A549 (cell line): ENCODE data around the gene STARD13. TPM values are rescaled to one million over a fixed set of nuclear protein-coding genes. Genes with fewer than 3 reads are reported as not detected.

ENCODE experiments used
- ATAC-seq, 2 experiments: fragments of 200-7000 bp in 1 of 2; fragments of >200 bp in 1 of 2; cut with Nextera tagmentation in 1 of 2; cut with Tn5 transposase in 1 of 2; 3 replicates each; pipeline versions ENCODE4 v1.8.0 to v1.9.1; 2018 to 2020; ENCODE audit warnings: mild to moderate bottlenecking in 1 of 2, moderate library complexity in 1 of 2
- CTCF ChIA-PET: fragments of 300-600 bp; sonication (Branson Sonifier 250); formaldehyde crosslinking; extraction: SDS; loops from one replicate; lab custom pipeline; 2021; ENCODE audit warnings: antibody characterized with exemption, inconsistent platforms; lab: Yijun Ruan, JAX
- POLR2A ChIA-PET: fragments of 350-600 bp; formaldehyde crosslinking; extraction: SDS; loops from one replicate; lab custom pipeline; 2021; ENCODE audit warnings: antibody characterized with exemption, inconsistent platforms; lab: Yijun Ruan, JAX
- DNase-seq, 2 experiments: peaks; one replicate each; pipeline versions ENCODE4 v3.0.0 to v3.0.0-alpha.2; 2011 to 2016; ENCODE audit warnings: low read depth in 1 of 2, low spot score in 1 of 2
- FAIRE-seq: peaks from 2 replicates; lab custom pipeline; 2011; peaks lifted over from hg19 to GRCh38; lab: Jason Lieb, UNC
- H3K27ac ChIP-seq, 2 experiments: fragments of >200 bp; sonication (Bioruptor Twin); formaldehyde crosslinking; 3 replicates each; pipeline ENCODE4 v1.5.1; 2016 to 2017
- H3K4me1 ChIP-seq: fragments of >200 bp; sonication (Bioruptor Twin); formaldehyde crosslinking; 3 replicates; pipeline ENCODE4 v1.6.1; 2016
- H3K4me2 ChIP-seq: fragments of >200 bp; sonication (Bioruptor Twin); formaldehyde crosslinking; 3 replicates; pipeline ENCODE4 v1.6.1; 2016
- H3K4me3 ChIP-seq: fragments of >200 bp; sonication (Bioruptor Twin); formaldehyde crosslinking; 3 replicates; pipeline ENCODE4 v1.5.1; 2016
- H3K9me3 ChIP-seq: fragments of >200 bp; sonication (Bioruptor Twin); formaldehyde crosslinking; 3 replicates; pipeline ENCODE4 v1.6.1; 2016
- BCL3 ChIP-seq: fragments of >200 bp; sonication (Bioruptor Twin); formaldehyde crosslinking; IDR thresholded peaks from 3 replicates; pipeline ENCODE4 v1.6.1; 2016
- CHD2 ChIP-seq: fragments of 150-350 bp; IDR thresholded peaks from 2 replicates; pipeline ENCODE4 v1.6.1; 2014; ENCODE audit warnings: low read length; ENCODE audit not compliant: partially characterized antibody
- EHF ChIP-seq: fragments of 250-450 bp; sonication (Bioruptor Pico); IDR thresholded peaks from 2 replicates; pipeline ENCODE4 v1.5.0; 2020; ENCODE audit warnings: mild to moderate bottlenecking
- EHMT2 ChIP-seq: fragments of 200-600 bp; sonication (generic); IDR thresholded peaks from 2 replicates; pipeline ENCODE4 v1.6.1; 2016; ENCODE audit warnings: antibody characterized with exemption, low read depth, mild to moderate bottlenecking, moderate library complexity
- FOSB ChIP-seq: fragments of 250-450 bp; sonication (Bioruptor Pico); IDR thresholded peaks from 2 replicates; pipeline ENCODE4 v1.5.0; 2020; ENCODE audit warnings: mild to moderate bottlenecking, moderate library complexity
- FOXS1 ChIP-seq: fragments of 250-450 bp; sonication (Bioruptor Pico); IDR thresholded peaks from 2 replicates; pipeline ENCODE4 v1.5.0; 2020; ENCODE audit warnings: mild to moderate bottlenecking, moderate library complexity
- HDAC2 ChIP-seq: fragments of 200-600 bp; sonication (generic); IDR thresholded peaks from 2 replicates; pipeline ENCODE4 v1.6.1; 2016
- HMGXB4 ChIP-seq: fragments of 250-450 bp; sonication (Bioruptor Pico); IDR thresholded peaks from 2 replicates; pipeline ENCODE4 v1.5.0; 2021; ENCODE audit warnings: mild to moderate bottlenecking, moderate library complexity, borderline replicate concordance
- HOXB5 ChIP-seq: fragments of 250-450 bp; sonication (Bioruptor Pico); IDR thresholded peaks from 2 replicates; pipeline ENCODE4 v1.5.0; 2020; ENCODE audit warnings: mild to moderate bottlenecking, moderate library complexity
- KDM1A ChIP-seq: fragments of 200-600 bp; sonication (generic); IDR thresholded peaks from 2 replicates; pipeline ENCODE4 v1.6.1; 2016; ENCODE audit warnings: low read depth, mild to moderate bottlenecking
- KDM5A ChIP-seq: fragments of 200-600 bp; sonication (generic); IDR thresholded peaks from 2 replicates; pipeline ENCODE4 v1.6.1; 2016; ENCODE audit warnings: antibody characterized with exemption, mild to moderate bottlenecking
- MAFK ChIP-seq: fragments of 450-650 bp; IDR thresholded peaks from 2 replicates; pipeline ENCODE4 v1.6.1; 2014; ENCODE audit not compliant: partially characterized antibody
- PHF8 ChIP-seq: fragments of 200-600 bp; sonication (generic); IDR thresholded peaks from 2 replicates; pipeline ENCODE4 v1.6.1; 2016; ENCODE audit warnings: low read depth, mild to moderate bottlenecking, antibody characterized with exemption, moderate library complexity, borderline replicate concordance
- POLR2AphosphoS2 ChIP-seq: conservative IDR thresholded peaks from 2 replicates; pipeline ENCODE4 v1.6.1; 2012; ENCODE audit warnings: low read length, improper control_type of control experiment, inconsistent platforms
- RARB ChIP-seq: fragments of 250-450 bp; sonication (Bioruptor Pico); IDR thresholded peaks from 2 replicates; pipeline ENCODE4 v1.8.0; 2021; ENCODE audit warnings: mild to moderate bottlenecking, moderate library complexity
- RCOR1 ChIP-seq: fragments of 150-350 bp; IDR thresholded peaks from 2 replicates; pipeline ENCODE4 v1.6.1; 2014; ENCODE audit warnings: antibody characterized with exemption, low read length, low read depth
- TP53 ChIP-seq: fragments of 250-450 bp; sonication (Bioruptor Pico); IDR thresholded peaks from 2 replicates; pipeline ENCODE4 v1.5.0; 2021; ENCODE audit warnings: mild to moderate bottlenecking, moderate library complexity
- USF2 ChIP-seq: fragments of 450-650 bp; IDR thresholded peaks from 2 replicates; pipeline ENCODE4 v1.6.1; 2014; ENCODE audit warnings: antibody characterized with exemption
- ZFP36 ChIP-seq: fragments of 450-650 bp; IDR thresholded peaks from 2 replicates; pipeline ENCODE4 v1.6.1; 2014; ENCODE audit warnings: borderline replicate concordance; ENCODE audit not compliant: partially characterized antibody
- ZSCAN20 ChIP-seq: fragments of 250-450 bp; sonication (Bioruptor Pico); IDR thresholded peaks from 2 replicates; pipeline ENCODE4 v1.8.0; 2022; ENCODE audit warnings: mild to moderate bottlenecking, moderate library complexity
- WGBS: methylation state at CpG from one replicate; pipeline ENCODE4 v1.1.6; 2017; ENCODE audit errors: missing lambda C conversion rate; 5-methylcytosine and 5-hydroxymethylcytosine counted together
- polyA plus RNA-seq, 4 experiments: library from polyadenylated mRNA; depleted of rRNA in 3 of 4; stranded (reverse); fragments of >200 nt; fragmentation: RNase III in 1 of 4; extraction: RNeasy Plus Mini Kit Qiagen cat#74134 plus additional on column Dnase treatment in 1 of 4; gene quantifications; 2 replicates in 3 of 4; 3 replicates in 1 of 4; pipeline ENCODE4 v1.2.3, GENCODE V29; 2011 to 2017
- TF ChIP-seq, protein P1 (sequence below): IDR thresholded peaks from 2 replicates; pipeline ENCODE4 v1.6.1; 2012
- TF ChIP-seq, protein P2 (sequence below): fragments of >200 bp; sonication (Bioruptor Twin); formaldehyde crosslinking; IDR thresholded peaks from 3 replicates; pipeline ENCODE4 v1.5.1; 2016

Gene STARD13
- polyA plus RNA-seq, 2 of the 4 experiments (the other 2 are of a cell fraction): 2.4 to 2.8 TPM

GRCh38 chr13:33202644-33203169, 82.8 kb downstream of the STARD13 start:
- H3K27ac ChIP-seq: no peak overlapping the region

DNA sequence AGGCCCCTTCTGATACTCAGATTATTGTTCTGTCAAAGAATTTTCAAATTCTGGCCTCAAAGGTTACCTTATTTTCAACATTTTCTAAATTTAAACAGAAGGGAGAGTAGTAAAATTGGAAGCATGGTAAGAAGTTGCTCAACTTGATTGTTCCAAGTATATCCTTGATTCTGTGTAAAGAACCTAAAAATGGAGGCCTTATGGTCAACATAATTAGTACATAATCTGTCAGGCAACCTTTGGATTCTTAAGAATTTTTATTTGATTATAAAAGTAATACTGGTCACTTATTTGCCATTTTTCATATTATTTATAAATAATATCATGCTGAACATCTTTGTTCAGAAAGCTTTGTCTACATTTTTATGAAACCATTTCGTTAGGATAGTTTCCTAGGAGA, 83.9 kb downstream of the STARD13 start:
- POLR2A ChIA-PET: no interaction called here
- no peak overlapping the region for H3K27ac ChIP-seq
- DNase-seq (no peak), FAIRE-seq (no peak), ATAC-seq (no peak)
- no peak overlapping the region for H3K4me3 ChIP-seq
- H3K9me3 ChIP-seq: no peaks in the 10 kb centered on the region
- 87% methylated on average over 1 of the region's 1 CpG for WGBS
- CTCF ChIA-PET: interaction anchor here (1.4 kb wide), 1 partner anchor 12 kb away, joined by 3 read pairs; no protein-coding TSS in a partner anchor
- no peaks in the 10 kb centered on the region for H3K4me1 ChIP-seq
- no peak overlapping the region for H3K4me2 ChIP-seq
- TF ChIP-seq, protein P1, sequence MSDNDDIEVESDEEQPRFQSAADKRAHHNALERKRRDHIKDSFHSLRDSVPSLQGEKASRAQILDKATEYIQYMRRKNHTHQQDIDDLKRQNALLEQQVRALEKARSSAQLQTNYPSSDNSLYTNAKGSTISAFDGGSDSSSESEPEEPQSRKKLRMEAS: no peak
- TF ChIP-seq POLR2AphosphoS2 (no peak), HOXB5 (CRISPR knock-in tag) (no peak), EHMT2 (no peak), FOXS1 (CRISPR knock-in tag) (no peak), RCOR1 (no peak), KDM1A (no peak), PHF8 (no peak)

More at GRCh38 chr13:33202644-33203169, 82.8 kb downstream of the STARD13 start:
- Histone ChIP-seq H3K4me1 (no peaks in the 10 kb centered on the region), H3K4me2 (no peak overlapping the region)
- no peak for DNase-seq
- ATAC-seq: no peak
- ChIA-PET POLR2A (no interaction called here), CTCF (no interaction called here)
- TF ChIP-seq HDAC2: no peak
- TF ChIP-seq, protein P2, sequence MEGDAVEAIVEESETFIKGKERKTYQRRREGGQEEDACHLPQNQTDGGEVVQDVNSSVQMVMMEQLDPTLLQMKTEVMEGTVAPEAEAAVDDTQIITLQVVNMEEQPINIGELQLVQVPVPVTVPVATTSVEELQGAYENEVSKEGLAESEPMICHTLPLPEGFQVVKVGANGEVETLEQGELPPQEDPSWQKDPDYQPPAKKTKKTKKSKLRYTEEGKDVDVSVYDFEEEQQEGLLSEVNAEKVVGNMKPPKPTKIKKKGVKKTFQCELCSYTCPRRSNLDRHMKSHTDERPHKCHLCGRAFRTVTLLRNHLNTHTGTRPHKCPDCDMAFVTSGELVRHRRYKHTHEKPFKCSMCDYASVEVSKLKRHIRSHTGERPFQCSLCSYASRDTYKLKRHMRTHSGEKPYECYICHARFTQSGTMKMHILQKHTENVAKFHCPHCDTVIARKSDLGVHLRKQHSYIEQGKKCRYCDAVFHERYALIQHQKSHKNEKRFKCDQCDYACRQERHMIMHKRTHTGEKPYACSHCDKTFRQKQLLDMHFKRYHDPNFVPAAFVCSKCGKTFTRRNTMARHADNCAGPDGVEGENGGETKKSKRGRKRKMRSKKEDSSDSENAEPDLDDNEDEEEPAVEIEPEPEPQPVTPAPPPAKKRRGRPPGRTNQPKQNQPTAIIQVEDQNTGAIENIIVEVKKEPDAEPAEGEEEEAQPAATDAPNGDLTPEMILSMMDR: no peak
- TF ChIP-seq, all 56 proteins: peak for 0
- no peaks in the 10 kb centered on the region for H3K9me3 ChIP-seq
- no peak overlapping the region for H3K4me3 ChIP-seq
- WGBS: 83% methylated on average over 8 of the region's 8 CpGs
- no peak for FAIRE-seq

DNA sequence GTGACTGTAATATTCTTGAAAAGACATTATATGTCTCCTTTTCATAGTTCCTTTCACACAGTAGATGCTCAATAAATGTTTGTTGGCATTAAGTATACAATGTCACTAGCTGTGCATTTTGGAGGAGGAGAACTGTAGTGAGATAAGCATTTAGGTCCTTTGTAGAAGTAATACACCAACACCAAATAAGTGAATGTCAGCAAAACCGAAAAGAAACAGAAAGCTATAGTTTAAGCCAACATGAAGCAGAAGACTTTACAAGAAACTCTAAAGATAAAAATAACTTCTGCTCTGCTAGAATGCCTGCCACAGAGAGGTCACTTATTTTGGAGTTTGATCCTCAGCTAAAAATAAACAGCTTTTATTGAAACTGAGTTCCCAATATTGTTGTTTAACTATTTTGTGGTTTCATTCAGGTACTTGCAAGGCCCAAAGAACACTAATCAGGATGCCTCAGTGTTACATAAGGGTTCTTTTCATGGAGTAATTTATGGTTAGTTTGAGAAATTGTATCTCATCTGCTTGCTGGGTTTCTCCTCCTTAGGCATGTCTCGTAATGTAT, 86.2 kb downstream of the STARD13 start:
- Histone ChIP-seq H3K9me3 (no peaks in the 10 kb centered on the region), H3K4me3 (no peak overlapping the region), H3K4me1 (peaks cover 12% of the 10 kb centered on the region; the same call in 2 of the 3 replicates), H3K4me2 (no peak overlapping the region), H3K27ac (no peak overlapping the region)
- ATAC-seq (no peak), DNase-seq (no peak), FAIRE-seq (no peak)
- POLR2A ChIA-PET: no interaction called here
- 90% methylated on average over 2 of the region's 2 CpGs for WGBS
- CTCF ChIA-PET: no interaction called here
- TF ChIP-seq, protein P1: no peak
- peak; percentile 40 for TF ChIP-seq MAFK

DNA sequence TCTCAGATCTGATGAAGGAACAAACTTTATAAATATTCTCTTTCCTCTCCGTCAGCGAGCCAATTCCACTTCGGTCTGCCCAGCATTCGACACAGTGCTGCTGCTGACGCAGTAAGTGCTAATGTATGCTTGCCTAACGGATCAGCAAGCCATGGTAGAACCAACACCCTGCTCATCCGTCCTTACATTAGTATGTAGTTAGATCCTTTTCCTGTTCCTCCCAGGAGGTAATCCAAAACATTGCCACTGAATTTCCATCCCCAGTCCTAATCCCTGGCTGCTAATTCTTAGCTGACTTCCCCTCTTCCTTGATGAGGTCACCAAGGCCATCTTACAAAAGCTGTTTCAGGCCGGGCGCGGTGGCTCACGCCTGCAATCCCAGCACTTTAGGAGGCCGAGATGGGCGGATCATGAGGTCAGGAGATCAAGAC, 88.0 kb downstream of the STARD13 start:
- Histone ChIP-seq H3K4me2 (no peak overlapping the region), H3K4me1 (peaks cover 12% of the 10 kb centered on the region; the same call in 2 of the 3 replicates), H3K4me3 (no peak overlapping the region), H3K27ac (no peak overlapping the region), H3K9me3 (no peaks in the 10 kb centered on the region)
- ChIA-PET CTCF (no interaction called here), POLR2A (no interaction called here)
- DNase-seq: no peak
- no peak for TF ChIP-seq HMGXB4 (CRISPR knock-in tag)
- no peak for TF ChIP-seq TP53 (CRISPR knock-in tag)
- no peak for TF ChIP-seq POLR2AphosphoS2
- no peak for TF ChIP-seq USF2
- no peak for TF ChIP-seq RARB (CRISPR knock-in tag)
- no peak for TF ChIP-seq KDM5A
- TF ChIP-seq MAFK: no peak
- TF ChIP-seq PHF8: no peak
- no peak for TF ChIP-seq ZFP36
- TF ChIP-seq FOXS1 (CRISPR knock-in tag): no peak
- TF ChIP-seq ZSCAN20: no peak
- TF ChIP-seq CHD2: no peak
- TF ChIP-seq FOSB (CRISPR knock-in tag): no peak
- TF ChIP-seq EHF (CRISPR knock-in tag): no peak
- TF ChIP-seq BCL3: no peak
- TF ChIP-seq RCOR1: no peak
- FAIRE-seq: no peak
- 96% methylated on average over 9 of the region's 13 CpGs for WGBS
- ATAC-seq: no peak
